NCI-H146 treated with DMSO at 0.1 percent for 48 hours (cell line): Measurements from ENCODE around the gene ILDR2.
"Not testable (repeated sequence)": the region's sequence is repeated elsewhere in the genome, so short reads cannot be mapped to it uniquely, and the experiment has no call there.

Source experiments
- DNase-seq: peaks from one replicate; lab custom pipeline; 2025; ENCODE audit not compliant: unreplicated experiment; lab: John Stamatoyannopoulos, UW

Gene ILDR2

DNA sequence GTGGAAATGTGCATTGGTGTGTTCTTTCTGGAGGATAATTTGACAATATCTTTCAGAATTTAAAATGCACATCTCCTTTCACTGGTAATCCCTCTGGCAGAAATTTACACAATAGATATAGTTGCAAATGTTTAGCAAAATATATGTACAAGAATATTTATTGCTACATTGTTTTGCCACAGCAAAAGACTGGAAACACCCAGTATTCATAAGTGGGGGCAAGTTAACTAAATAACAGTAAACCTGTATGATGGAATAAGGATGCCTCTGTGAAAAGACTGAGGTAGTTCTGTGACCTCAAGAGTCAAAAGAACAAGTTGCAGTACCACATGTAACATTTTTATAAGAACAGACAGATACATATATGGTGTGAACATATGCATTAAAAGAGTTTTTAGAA is 85.6 kb downstream of the ILDR2 start:
- no peak for DNase-seq

DNA sequence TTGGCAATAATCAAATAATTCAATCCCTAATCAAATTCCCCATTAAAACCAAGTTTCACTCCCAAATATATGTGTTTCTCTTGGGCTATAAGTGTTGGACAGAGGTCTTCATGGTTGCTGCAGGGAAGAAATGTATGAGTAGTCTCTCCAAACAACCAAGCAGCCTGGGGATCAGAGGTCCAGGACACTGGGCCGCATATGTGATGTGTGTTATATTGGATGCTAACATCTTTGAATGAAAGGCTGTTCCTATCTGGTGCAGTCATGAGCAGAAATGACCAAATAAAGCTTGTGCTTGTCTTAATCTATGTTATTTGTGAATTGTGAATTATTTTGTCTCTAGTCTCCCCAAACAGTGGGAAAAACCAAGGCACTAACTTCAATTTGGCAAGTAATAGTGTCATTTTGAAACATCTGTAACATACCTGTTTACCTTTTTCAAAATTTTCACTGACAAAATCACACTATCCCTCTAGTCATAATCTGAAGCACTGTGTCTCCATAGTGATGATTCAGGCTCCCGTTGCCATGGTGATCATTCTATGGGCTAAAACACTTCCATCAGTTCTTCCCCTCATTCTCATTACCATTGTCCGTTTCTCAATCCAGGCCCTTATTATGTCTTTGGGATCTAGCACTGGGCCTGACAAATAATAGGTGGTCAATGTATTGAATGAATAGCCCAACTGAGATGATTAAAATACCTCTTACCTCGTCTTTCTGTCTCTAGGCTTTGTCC is 86.8 kb downstream of the ILDR2 start:
- DNase-seq: no peak

- DNase-seq: no peak
Observed at GRCh38 chr1:166884971-166885370, 90.4 kb downstream of the ILDR2 start.

DNA sequence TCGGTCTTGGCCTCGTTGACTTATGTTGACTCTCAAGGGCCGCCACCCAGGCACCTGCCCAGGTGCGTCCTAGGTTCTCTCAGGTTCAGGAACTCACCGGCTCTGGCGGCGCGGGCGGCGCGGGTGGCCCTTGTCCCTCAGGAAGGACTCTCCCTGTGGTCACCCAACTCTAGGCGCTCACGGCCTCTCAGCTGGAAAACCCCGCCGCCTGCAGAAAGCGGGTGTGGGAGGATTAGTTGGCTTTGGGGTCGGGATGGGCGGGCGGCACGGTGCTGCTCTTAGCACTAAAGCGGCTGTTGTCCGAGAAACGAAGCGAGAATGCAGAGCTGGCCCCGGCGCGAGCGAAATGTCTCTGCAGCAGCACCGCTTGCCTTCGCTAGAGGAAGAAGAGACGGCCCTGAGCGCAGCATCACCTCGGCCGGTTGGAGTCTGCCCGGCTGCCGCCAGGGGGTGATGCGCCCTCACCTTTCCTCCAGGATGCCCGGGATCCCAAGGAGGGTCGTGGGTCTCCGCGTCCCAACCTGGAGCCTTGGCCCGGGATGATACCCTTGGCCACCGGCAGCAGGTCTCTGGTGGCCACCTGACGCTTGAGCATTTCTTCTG is 91.2 kb downstream of the ILDR2 start:
- peak; percentile 18 for DNase-seq

DNA sequence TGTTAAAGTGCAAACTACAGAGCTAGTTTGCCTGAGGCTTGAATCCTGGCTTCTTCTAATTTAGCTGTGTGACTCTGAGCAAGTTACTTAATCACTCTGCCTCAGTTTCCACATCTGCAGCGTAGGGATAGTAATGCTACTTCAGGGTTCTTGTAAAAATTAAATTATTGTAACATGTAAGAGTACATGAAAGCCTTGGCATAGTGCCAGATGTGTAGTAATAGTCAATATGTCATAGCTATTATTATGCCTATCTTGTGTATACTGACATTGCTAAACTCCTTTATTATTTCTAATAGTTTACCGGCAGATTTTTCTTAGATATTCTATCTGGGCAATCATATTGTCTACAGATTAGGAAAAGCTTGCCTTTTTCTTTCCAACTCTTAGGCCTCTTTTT is 92.4 kb downstream of the ILDR2 start:
- no peak for DNase-seq

DNA sequence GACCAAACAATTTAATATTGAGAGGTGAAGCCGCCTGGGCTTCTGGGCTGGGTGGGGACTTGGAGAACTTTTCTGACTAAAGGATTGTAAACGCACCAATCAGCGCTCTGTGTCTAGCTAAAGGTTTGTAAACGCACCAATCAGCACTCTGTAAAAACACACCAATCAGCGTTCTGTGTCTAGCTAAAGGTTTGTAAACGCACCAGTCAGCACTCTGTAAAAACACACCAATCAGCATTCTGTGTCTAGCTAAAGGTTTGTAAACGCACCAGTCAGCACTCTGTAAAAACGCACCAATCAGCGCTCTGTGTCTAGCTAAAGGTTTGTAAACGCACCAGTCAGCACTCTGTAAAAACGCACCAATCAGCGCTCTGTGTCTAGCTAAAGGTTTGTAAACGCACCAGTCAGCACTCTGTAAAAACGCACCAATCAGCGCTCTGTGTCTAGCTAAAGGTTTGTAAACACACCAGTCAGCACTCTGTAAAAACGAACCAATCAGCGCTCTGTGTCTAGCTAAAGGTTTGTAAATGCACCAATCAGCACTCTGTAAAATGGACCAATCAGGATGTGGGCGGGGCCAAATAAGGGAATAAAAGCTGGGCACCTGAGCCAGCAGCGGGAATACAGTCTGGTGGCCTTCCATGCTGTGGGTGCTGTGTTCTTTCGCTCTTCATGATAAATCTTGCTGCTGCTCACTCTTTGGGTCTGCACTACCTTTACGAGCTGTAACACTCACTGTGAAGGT is 97.0 kb downstream of the ILDR2 start:
- DNase-seq: not testable (repeated sequence)

GRCh38 chr1:166876540-166876838 is 98.9 kb downstream of the ILDR2 start:
- DNase-seq: no peak

DNA sequence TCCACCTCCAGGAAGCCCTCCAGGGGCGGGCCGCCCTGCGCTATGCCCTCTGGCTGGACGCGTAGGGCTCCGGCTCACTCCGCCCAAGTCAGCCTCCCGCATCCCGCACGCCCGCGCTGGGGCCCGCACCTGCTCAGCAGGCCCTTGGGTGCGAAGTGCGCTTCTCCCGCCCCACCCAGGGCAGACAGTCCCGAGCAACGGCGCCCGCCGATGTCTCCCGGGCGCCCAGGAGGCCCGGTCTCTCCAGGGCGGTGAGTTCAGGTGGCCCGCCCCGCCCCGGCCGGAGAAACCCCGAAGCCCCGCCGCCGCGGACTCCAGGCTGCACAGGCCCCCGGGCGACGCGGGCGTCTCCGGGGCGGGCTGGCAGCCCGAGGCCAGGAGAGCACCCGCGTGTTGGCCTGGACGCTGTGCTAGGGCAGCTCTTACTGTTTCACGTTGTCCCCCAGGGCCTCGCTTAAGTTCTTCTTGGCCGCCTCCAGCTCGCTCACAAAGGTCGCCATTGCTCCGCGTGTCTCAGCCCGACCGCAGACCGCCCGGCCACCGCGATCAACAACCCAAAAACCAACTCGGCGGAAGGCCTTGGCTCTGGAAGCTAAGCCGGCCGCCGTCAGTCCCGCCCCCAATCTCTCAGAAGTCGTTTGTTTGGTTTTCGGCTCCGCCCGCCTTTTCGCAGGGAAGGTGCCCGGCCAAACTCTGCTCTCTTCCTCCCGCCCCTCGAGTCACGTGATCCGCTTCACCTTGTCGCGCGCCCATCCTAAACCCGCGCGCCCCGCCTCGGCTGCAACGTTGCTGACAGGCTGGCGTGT is 99.4 kb downstream of the ILDR2 start, which contains the start of gene TADA1:
TSS of gene TADA1 (minus strand) at position 531 of the 806 bp plus-strand sequence. CDS start at position 500, 31 bp downstream.
- peak; percentile 98 for DNase-seq

DNA sequence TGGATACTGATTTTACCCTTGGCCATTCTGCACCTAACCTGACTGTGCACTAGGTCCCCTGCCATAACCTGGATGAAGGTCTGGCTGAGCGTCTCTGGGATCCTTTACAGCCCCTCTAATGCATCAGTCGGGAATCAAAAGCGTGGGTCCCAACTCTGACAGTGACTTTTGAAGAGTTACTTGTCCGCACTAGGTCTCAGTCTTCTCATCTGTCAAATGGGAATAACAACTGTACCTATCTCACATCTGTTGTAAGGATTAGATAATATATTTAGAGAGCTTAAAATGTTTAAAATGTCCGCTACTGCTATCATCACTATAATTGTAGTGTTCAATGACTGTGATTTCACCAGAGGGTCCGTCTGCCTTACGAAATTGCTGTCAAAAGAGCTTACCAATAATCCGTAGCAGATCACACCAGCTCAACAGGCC is 100.0 kb downstream of the ILDR2 start:
- DNase-seq: no peak

DNA sequence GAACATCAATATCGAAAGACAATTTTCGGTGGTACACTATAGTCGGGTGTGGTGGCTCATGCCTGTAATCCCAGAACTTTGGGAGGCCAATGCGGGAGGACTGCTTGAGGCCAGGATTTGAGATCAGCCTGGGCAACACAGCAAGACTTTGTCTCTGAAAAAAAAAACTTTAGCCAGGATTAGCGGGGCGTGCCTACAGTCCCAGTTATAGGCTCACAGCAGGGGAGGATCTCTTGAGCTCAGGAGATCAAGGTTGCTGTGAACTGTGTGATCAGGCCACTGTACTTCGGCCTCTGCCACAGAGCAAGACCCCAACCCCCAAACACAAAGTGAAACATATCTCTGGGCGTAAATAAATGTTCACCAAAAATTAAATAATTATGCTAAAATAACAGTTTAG is 100.9 kb downstream of the ILDR2 start:
- no peak for DNase-seq

DNA sequence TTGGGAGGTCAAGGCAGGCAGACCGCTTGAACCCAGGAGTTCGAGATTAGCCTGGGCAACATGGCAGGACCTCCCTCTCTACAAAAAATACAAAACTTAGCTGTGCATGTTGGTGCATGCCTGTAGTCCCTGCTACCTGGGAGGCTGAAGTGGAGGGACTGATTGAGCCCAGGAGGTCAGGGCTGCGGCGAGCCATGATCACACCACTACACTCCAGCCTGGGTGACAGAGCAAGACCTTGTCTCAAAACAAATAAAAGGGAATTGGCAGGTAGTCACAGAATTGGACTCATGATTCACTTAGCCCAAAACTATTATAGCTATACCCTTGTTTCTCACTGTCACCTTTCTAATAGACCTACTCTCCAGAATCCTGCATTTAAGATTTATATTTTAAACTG is 104.8 kb downstream of the ILDR2 start:
- DNase-seq: no peak

DNA sequence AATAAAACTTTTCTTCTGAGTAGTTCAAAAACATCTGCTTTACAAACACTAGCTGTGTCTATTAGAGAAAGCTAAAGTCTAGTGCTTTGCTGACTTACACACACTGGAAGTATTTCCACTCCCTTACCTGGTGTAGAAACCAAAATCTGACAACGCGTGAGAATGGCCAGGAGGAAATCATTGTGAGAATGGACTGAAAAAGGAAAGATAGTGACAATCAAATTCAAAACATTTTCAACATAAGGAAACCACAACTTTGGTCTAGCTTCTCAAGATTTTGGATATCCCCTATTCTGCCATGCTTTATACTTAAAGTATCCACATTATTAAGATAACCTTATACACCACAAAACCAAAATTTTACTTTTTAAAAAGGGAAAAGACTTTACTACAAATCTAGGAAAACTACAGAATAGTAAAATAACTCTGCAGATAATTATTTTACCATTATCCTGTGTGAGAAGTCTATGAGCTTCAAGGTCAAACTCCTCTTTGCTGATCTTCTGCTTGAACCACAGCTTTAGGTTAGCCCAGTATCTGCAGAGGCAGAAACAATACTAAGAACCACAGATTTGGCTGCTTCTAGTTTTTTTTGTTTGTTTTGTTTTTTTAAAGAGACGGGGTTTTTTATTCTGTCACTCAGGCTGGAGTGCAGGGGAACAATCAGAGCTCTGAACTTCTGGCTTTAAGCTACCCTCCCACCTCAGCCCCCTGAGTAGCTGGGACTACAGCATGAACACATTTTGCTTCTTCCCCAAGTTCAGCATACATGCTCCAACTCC is 105.8 kb downstream of the ILDR2 start:
- DNase-seq: no peak

DNA sequence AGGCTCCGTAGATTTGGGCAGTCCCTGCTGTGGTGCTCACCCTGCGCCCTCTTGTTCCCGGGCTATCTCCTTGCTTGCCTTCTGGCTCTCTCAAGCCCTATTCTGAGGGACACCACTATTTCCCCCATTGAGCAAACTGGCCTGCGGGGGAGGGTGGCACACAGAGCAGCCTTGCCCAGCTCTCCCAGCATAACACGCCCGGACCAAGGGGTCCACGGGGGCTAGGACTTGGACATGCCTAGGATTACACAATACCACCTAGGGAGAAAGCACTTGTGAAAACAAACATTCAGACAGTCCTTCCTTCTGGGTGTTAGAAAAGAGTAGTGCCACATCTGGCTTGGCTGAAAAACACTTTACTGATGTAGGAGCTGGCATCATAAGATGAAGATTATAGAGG is 106.7 kb downstream of the ILDR2 start:
- no peak for DNase-seq

DNA sequence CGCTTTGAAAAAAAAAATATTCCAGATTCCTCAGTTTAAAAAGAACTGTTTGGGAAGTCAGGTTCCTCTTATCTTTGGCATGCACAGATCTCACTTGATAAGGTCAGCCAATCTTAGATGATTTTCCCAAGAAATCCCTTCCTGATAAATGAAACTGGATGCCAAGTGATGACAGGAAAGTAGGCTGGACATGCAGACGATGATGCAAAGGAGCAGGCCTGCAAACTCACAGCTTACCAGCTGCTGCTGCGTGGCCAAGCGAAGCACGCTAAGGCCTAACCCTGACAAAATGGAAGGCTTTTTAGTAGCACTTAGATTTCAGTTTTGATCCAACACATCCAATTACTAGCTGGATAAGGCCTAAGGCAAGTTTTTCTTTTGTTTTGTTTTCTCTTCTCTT is 109.4 kb downstream of the ILDR2 start:
- DNase-seq: no peak

DNA sequence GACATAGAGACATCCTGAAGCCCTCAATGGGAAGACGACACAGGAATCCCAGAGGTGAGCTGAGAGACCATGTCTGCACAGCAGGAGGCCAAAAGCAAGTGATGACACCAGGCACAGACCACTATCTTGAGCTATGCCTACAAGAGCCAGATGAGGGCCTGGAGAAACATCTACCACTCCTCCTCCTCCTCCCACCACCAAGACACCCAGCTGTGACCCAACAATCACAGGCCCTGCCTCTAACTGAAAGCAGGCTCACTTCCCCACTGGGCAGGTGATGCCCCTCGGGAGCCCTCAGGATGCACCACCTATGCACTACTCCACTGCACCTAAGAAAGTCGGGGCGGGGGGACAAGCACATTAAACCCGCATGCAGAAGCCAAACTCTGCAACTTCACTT is 115.7 kb downstream of the ILDR2 start:
- no peak for DNase-seq

DNA sequence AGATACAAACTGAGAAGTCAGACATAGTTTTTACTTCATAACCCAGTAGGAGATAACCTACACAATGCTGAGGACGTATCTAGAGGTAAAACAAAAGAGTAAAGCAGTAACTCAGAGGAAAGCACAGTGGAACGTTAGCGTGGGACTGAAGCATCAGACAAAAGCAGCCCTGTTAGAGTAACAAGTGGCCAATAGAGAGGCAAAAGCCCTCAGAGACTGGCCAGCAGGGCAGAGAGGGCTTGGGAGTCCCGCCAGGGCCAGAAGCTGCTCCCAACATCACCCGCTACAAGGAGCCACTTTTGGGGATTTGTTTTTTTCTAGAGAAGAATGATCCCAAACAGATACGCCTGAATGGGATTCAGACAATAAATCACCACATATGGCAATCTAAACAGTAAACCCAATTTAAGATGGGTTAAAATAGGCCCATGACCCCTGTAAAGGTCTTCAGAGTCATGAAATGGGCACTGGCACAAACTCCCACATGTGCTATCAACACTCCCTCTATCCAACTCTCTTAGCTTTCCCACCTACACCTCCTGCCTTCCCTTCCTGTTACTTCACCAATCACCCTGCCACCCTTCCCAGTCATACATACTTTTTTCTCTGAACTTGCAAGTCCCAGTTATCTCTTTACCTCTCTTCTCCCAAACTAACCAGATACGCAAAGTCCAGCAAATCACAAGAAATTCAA is 116.5 kb downstream of the ILDR2 start:
- no peak for DNase-seq
